SU-DHL-6 (cell line): Measurements from ENCODE around the gene WFDC12.

Experiments used
- H2AFZ ChIP-seq: fragments of 200-600 bp; sonication (generic); 2 replicates; pipeline ENCODE4 v1.6.1; 2014; ENCODE audit warnings: low read depth, mild to moderate bottlenecking, moderate library complexity, mixed read lengths, antibody characterized with exemption, low read length; ENCODE audit not compliant: severe bottlenecking
- H3F3A ChIP-seq: fragments of 200-600 bp; shearing (Covaris generic); 2 replicates; pipeline ENCODE4 v1.6.0; 2016; ENCODE audit warnings: antibody characterized with exemption, mild to moderate bottlenecking; ENCODE audit not compliant: insufficient read depth
- H3K27ac ChIP-seq: fragments of 200-600 bp; sonication (generic); 2 replicates; pipeline ENCODE4 v1.5.1; 2016; ENCODE audit warnings: low read depth, mild to moderate bottlenecking, low read length, moderate library complexity, mixed read lengths
- H3K27me3 ChIP-seq: fragments of 200-600 bp; sonication (generic), shearing (Covaris generic); 2 replicates; pipeline ENCODE4 v1.6.0; 2014; ENCODE audit warnings: mild to moderate bottlenecking, low read length
- H3K36me3 ChIP-seq: fragments of 200-600 bp; sonication (generic); 2 replicates; pipeline ENCODE4 v1.6.1; 2014; ENCODE audit warnings: mild to moderate bottlenecking, low read length, mixed read lengths
- H3K4me2 ChIP-seq: fragments of 300-600, 200-600 bp; shearing (Covaris generic), sonication (generic); 2 replicates; pipeline ENCODE4 v1.6.0; 2014; ENCODE audit warnings: low read length, low read depth, mild to moderate bottlenecking; ENCODE audit not compliant: poor library complexity, severe bottlenecking
- H3K4me3 ChIP-seq: fragments of 200-600 bp; sonication (generic); 2 replicates; pipeline ENCODE4 v1.5.1; 2014; ENCODE audit warnings: antibody characterized with exemption, low read length, mild to moderate bottlenecking, mixed read lengths; ENCODE audit not compliant: insufficient read depth, poor library complexity, severe bottlenecking
- H3K79me2 ChIP-seq: fragments of 200-600 bp; sonication (generic); 2 replicates; pipeline ENCODE4 v1.6.1; 2014; ENCODE audit warnings: mild to moderate bottlenecking, low read length, moderate library complexity; ENCODE audit not compliant: insufficient read depth
- H3K9ac ChIP-seq: fragments of 200-600 bp; sonication (generic); 2 replicates; pipeline ENCODE4 v1.7.0; 2014; ENCODE audit warnings: mild to moderate bottlenecking, low read length
- H3K9me2 ChIP-seq: fragments of 200-600 bp; sonication (generic); replicated peaks from 2 replicates; pipeline ENCODE4 v1.6.1; 2014; ENCODE audit warnings: low read length; ENCODE audit not compliant: insufficient read depth
- H3K9me3 ChIP-seq: fragments of 200-600 bp; sonication (generic); 2 replicates; pipeline ENCODE4 v1.6.1; 2014; ENCODE audit warnings: low read length, mixed read lengths; ENCODE audit not compliant: insufficient read depth
- H4K20me1 ChIP-seq: fragments of 200-600 bp; sonication (generic); 2 replicates; pipeline ENCODE4 v1.6.1; 2014; ENCODE audit warnings: low read depth, mild to moderate bottlenecking, antibody characterized with exemption, low read length, moderate library complexity, mixed read lengths
- CTCF ChIP-seq: fragments of 200-600 bp; sonication (generic); IDR thresholded peaks from one replicate; pipeline ENCODE4 v1.5.1; 2017; ENCODE audit warnings: antibody characterized with exemption, mild to moderate bottlenecking, low read length, moderate library complexity; ENCODE audit not compliant: insufficient read depth, poor library complexity, severe bottlenecking
- EZH2phosphoT487 ChIP-seq: fragments of 200-600 bp; sonication (generic), shearing (Covaris generic); conservative IDR thresholded peaks from 2 replicates; pipeline ENCODE4 v1.6.1; 2018; ENCODE audit warnings: mild to moderate bottlenecking, antibody characterized with exemption, low read length, moderate library complexity, mixed read lengths

WFDC12 gene

GRCh38 chr20:45154183-45154582, 29.9 kb upstream of the WFDC12 start:
- H3K9me3 ChIP-seq, result no peaks in the 10 kb centered on the region; the same call in 1 of the 2 replicates
- H3K9ac ChIP-seq, result no peak overlapping the region
- H3K4me3 ChIP-seq, result no peak overlapping the region
- TF ChIP-seq EZH2phosphoT487 (no peak), CTCF (no peak)
- H3K4me2 ChIP-seq, result no peak overlapping the region
- no peaks in the 10 kb centered on the region for H4K20me1 ChIP-seq
- no peak overlapping the region for H3K27ac ChIP-seq
- H2AFZ ChIP-seq, result no peak overlapping the region
- H3K36me3 ChIP-seq, result no peaks in the 10 kb centered on the region
- no peaks in the 10 kb centered on the region for H3K79me2 ChIP-seq
- no peaks in the 10 kb centered on the region for H3K9me2 ChIP-seq
- H3F3A ChIP-seq, result no peaks in the 10 kb centered on the region
- no peaks in the 10 kb centered on the region for H3K27me3 ChIP-seq

- H3K79me2 ChIP-seq, result no peaks in the 10 kb centered on the region
- no peak overlapping the region for H3K27ac ChIP-seq
- no peak overlapping the region for H3K4me2 ChIP-seq
These were observed 29.5 kb upstream of the WFDC12 start for GRCh38 chr20:45153752-45154151.

GRCh38 chr20:45153147-45153546, 28.9 kb upstream of the WFDC12 start:
- Histone ChIP-seq H3F3A (no peaks in the 10 kb centered on the region), H3K9me3 (no peaks in the 10 kb centered on the region), H4K20me1 (no peaks in the 10 kb centered on the region), H3K27ac (no peak overlapping the region), H3K9ac (no peak overlapping the region), H3K4me2 (no peak overlapping the region), H3K36me3 (no peaks in the 10 kb centered on the region), H3K9me2 (no peaks in the 10 kb centered on the region), H2AFZ (no peak overlapping the region), H3K27me3 (no peaks in the 10 kb centered on the region), H3K4me3 (no peak overlapping the region), H3K79me2 (no peaks in the 10 kb centered on the region)
- TF ChIP-seq CTCF (no peak), EZH2phosphoT487 (no peak)

More at GRCh38 chr20:45153752-45154151, 29.5 kb upstream of the WFDC12 start:
- Histone ChIP-seq H3K9ac (no peak overlapping the region), H3F3A (no peaks in the 10 kb centered on the region), H3K36me3 (no peaks in the 10 kb centered on the region), H3K9me3 (no peaks in the 10 kb centered on the region), H3K4me3 (no peak overlapping the region), H3K9me2 (no peaks in the 10 kb centered on the region), H3K27me3 (no peaks in the 10 kb centered on the region), H2AFZ (no peak overlapping the region), H4K20me1 (no peaks in the 10 kb centered on the region)
- TF ChIP-seq CTCF (no peak), EZH2phosphoT487 (no peak)
